ENCODE measurements around the gene CRYL1.

CRYL1 gene

DNA sequence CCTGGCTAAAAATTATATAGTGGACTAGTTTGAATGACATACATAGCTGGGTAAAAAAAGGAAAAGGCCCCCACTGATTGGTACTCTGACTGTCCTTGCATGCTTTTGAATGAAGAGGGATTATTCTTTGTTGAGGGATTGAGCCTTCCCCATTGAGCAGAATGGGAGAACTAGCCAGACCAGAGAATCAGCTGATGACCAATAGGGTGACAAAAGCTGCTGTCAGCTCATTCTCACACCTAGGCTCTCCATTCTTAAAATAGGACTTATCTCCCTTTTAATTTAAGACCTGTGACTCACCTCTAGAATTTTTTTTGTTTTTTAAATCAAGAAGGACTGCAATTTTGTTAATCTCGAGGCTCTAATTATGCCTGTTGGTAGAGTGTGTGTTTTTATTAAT, 79.3 kb downstream of the CRYL1 start:
- no peaks in the 10 kb centered on the region for H3F3A ChIP-seq (ENCODE audit: control insufficient read depth, insufficient read depth)
- H3K27ac ChIP-seq (ENCODE audit: low read depth, low read length) = no peak overlapping the region
- H3K79me2 ChIP-seq (ENCODE audit: control insufficient read depth, low read length) = no peaks in the 10 kb centered on the region
- H3K4me1 ChIP-seq (ENCODE audit: control insufficient read depth, low read length) = no peaks in the 10 kb centered on the region
- H3K4me2 ChIP-seq (ENCODE audit: low read length) = no peak overlapping the region
- H4K20me1 ChIP-seq (ENCODE audit: control insufficient read depth, insufficient read depth, low read depth, low read length) = no peaks in the 10 kb centered on the region
- peaks cover 10% of the 10 kb centered on the region; the same call in 1 of the 2 replicates for H3K27me3 ChIP-seq (ENCODE audit: control insufficient read depth, low read length)
- peaks cover 12% of the 10 kb centered on the region for H3K9me3 ChIP-seq (ENCODE audit: control insufficient read depth, insufficient read depth, low read length)
- H3K36me3 ChIP-seq (ENCODE audit: control insufficient read depth, low read length) = no peaks in the 10 kb centered on the region
- H3K9me2 ChIP-seq (replicated peaks; ENCODE audit: control insufficient read depth, low read length) = no peaks in the 10 kb centered on the region
- no peak for TF ChIP-seq EZH2phosphoT487 (IDR thresholded peaks at IDR 0.05; ENCODE audit: borderline replicate concordance, low read length)
- TF ChIP-seq, protein P1, sequence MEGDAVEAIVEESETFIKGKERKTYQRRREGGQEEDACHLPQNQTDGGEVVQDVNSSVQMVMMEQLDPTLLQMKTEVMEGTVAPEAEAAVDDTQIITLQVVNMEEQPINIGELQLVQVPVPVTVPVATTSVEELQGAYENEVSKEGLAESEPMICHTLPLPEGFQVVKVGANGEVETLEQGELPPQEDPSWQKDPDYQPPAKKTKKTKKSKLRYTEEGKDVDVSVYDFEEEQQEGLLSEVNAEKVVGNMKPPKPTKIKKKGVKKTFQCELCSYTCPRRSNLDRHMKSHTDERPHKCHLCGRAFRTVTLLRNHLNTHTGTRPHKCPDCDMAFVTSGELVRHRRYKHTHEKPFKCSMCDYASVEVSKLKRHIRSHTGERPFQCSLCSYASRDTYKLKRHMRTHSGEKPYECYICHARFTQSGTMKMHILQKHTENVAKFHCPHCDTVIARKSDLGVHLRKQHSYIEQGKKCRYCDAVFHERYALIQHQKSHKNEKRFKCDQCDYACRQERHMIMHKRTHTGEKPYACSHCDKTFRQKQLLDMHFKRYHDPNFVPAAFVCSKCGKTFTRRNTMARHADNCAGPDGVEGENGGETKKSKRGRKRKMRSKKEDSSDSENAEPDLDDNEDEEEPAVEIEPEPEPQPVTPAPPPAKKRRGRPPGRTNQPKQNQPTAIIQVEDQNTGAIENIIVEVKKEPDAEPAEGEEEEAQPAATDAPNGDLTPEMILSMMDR (IDR thresholded peaks at IDR 0.05; ENCODE audit: low read depth, low read length, poor library complexity, severe bottlenecking) = no peak
- no peak overlapping the region for H3K4me3 ChIP-seq (ENCODE audit: low read length)

DNA sequence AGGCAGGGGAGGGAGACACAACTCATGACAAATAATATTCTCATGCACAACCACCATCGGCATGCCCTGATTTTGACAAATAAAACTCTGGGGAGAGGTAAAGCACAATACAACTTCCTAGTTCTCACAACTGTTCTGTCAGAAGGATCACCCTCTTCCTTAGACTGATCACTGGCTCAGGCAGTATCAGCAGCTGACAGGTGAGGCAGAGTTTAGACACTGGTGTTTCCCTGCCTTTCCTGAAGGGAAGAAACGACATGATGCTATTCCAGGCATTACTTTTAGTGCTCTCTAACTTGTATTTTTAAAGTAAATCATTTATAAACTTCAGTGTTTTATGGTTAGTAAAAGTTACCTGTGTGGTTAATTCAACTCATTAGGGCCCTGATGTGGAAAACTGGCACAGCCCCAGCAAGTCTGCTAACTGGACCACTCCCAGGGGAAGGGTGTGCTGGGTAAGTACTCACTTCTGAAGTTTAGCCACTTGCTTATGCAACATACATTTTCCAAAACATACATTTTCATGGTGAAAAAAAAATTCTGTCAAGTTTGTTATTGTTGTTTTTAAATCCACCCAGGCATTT, 82.8 kb downstream of the CRYL1 start:
- Histone ChIP-seq H3K9me3 (ENCODE audit: control insufficient read depth, insufficient read depth, low read length) (peaks cover under 1% of the 10 kb centered on the region; the same call in 1 of the 2 replicates), H3K4me3 (ENCODE audit: low read length) (no peak overlapping the region), H3K4me1 (ENCODE audit: control insufficient read depth, low read length) (no peaks in the 10 kb centered on the region), H3K9me2 (replicated peaks; ENCODE audit: control insufficient read depth, low read length) (no peaks in the 10 kb centered on the region), H3K27ac (ENCODE audit: low read depth, low read length) (no peak overlapping the region), H3K36me3 (ENCODE audit: control insufficient read depth, low read length) (no peaks in the 10 kb centered on the region), H4K20me1 (ENCODE audit: control insufficient read depth, insufficient read depth, low read depth, low read length) (no peaks in the 10 kb centered on the region), H3F3A (ENCODE audit: control insufficient read depth, insufficient read depth) (no peaks in the 10 kb centered on the region), H3K27me3 (ENCODE audit: control insufficient read depth, low read length) (peaks cover 10% of the 10 kb centered on the region; the same call in 1 of the 2 replicates), H3K4me2 (ENCODE audit: low read length) (no peak overlapping the region), H3K79me2 (ENCODE audit: control insufficient read depth, low read length) (no peaks in the 10 kb centered on the region)
- TF ChIP-seq, protein P1 (IDR thresholded peaks at IDR 0.05; ENCODE audit: low read depth, low read length, poor library complexity, severe bottlenecking) = no peak
- no peak for TF ChIP-seq EZH2phosphoT487 (IDR thresholded peaks at IDR 0.05; ENCODE audit: borderline replicate concordance, low read length)

- Histone ChIP-seq H3K27me3 (ENCODE audit: control insufficient read depth, low read length) (peaks cover 10% of the 10 kb centered on the region; the same call in 1 of the 2 replicates), H3K9me3 (ENCODE audit: control insufficient read depth, insufficient read depth, low read length) (no peaks in the 10 kb centered on the region), H3K4me1 (ENCODE audit: control insufficient read depth, low read length) (no peaks in the 10 kb centered on the region), H3K36me3 (ENCODE audit: control insufficient read depth, low read length) (no peaks in the 10 kb centered on the region), H3K79me2 (ENCODE audit: control insufficient read depth, low read length) (no peaks in the 10 kb centered on the region), H3K4me2 (ENCODE audit: low read length) (no peak overlapping the region), H3K27ac (ENCODE audit: low read depth, low read length) (no peak overlapping the region), H3K9me2 (replicated peaks; ENCODE audit: control insufficient read depth, low read length) (no peaks in the 10 kb centered on the region), H3F3A (ENCODE audit: control insufficient read depth, insufficient read depth) (no peaks in the 10 kb centered on the region), H4K20me1 (ENCODE audit: control insufficient read depth, insufficient read depth, low read depth, low read length) (no peaks in the 10 kb centered on the region), H3K4me3 (ENCODE audit: low read length) (no peak overlapping the region)
- TF ChIP-seq, protein P1 (IDR thresholded peaks at IDR 0.05; ENCODE audit: low read depth, low read length, poor library complexity, severe bottlenecking) = no peak
- no peak for TF ChIP-seq EZH2phosphoT487 (IDR thresholded peaks at IDR 0.05; ENCODE audit: borderline replicate concordance, low read length)
Observed at GRCh38 chr13:20442375-20442774, 83.3 kb downstream of the CRYL1 start.
